ENCODE measurements around the gene MAPK12.
"Not testable (repeated sequence)": the region's sequence is repeated elsewhere in the genome, so short reads cannot be mapped to it uniquely, and the experiment has no call there.

MAPK12 gene

DNA sequence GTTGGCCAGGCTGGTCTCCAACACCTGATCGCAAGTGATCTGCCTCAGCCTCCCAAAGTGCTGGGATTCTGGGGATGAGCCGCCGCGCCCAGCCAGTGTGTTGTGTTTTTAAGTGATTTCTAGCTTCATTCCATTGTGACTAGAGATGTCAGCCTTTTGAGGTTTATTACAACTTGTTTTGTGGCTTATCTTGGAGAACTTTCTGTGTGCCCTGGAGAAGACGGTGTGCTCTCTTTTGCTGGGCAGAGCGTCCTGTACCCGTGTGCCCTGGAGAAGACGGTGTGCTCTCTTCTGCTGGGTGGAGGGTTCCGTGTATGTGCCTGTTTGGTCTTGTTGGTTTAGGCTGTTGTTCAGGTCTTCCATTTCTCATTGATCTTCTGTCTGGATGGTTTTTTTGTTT lies 48.2 kb downstream of the MAPK12 start:
- Histone ChIP-seq H3K4me1 (ENCODE audit: control insufficient read depth, insufficient read depth, low read length) (no peaks in the 10 kb centered on the region), H3K4me3 (ENCODE audit: low read length) (no peak overlapping the region), H3K36me3 (ENCODE audit: control insufficient read depth, insufficient read depth, low read length) (peaks cover 27% of the 10 kb centered on the region), H3K27me3 (ENCODE audit: control insufficient read depth, insufficient read depth, low read length) (no peaks in the 10 kb centered on the region), H3K27ac (ENCODE audit: low read depth, low read length) (no peak overlapping the region), H3K9ac (ENCODE audit: low read length) (no peak overlapping the region)

DNA sequence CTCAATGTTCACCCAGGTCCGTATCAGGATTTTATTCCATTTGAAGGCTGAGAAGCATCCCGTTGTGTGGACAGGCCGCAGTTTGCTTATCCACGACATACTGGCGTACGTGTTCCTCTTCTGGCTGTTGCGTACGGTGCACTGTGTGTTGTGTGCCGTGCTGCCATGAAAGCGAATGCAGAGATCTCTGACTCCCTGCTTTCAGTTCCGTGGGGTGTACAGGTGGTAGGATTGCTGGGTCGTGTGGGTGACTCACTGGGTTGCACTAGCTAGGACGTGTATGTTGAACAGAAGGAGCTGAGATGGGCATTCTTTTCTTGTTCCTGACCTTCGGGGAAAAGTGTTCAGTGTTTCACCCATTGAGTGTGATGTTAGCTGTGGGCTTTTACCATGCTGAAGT lies 50.3 kb downstream of the MAPK12 start:
- Histone ChIP-seq H3K27ac (ENCODE audit: low read depth, low read length) (no peak overlapping the region), H3K9ac (ENCODE audit: low read length) (no peak overlapping the region), H3K4me3 (ENCODE audit: low read length) (no peak overlapping the region), H3K4me1 (ENCODE audit: control insufficient read depth, insufficient read depth, low read length) (no peaks in the 10 kb centered on the region), H3K27me3 (ENCODE audit: control insufficient read depth, insufficient read depth, low read length) (no peaks in the 10 kb centered on the region), H3K36me3 (ENCODE audit: control insufficient read depth, insufficient read depth, low read length) (peaks cover 21% of the 10 kb centered on the region)

DNA sequence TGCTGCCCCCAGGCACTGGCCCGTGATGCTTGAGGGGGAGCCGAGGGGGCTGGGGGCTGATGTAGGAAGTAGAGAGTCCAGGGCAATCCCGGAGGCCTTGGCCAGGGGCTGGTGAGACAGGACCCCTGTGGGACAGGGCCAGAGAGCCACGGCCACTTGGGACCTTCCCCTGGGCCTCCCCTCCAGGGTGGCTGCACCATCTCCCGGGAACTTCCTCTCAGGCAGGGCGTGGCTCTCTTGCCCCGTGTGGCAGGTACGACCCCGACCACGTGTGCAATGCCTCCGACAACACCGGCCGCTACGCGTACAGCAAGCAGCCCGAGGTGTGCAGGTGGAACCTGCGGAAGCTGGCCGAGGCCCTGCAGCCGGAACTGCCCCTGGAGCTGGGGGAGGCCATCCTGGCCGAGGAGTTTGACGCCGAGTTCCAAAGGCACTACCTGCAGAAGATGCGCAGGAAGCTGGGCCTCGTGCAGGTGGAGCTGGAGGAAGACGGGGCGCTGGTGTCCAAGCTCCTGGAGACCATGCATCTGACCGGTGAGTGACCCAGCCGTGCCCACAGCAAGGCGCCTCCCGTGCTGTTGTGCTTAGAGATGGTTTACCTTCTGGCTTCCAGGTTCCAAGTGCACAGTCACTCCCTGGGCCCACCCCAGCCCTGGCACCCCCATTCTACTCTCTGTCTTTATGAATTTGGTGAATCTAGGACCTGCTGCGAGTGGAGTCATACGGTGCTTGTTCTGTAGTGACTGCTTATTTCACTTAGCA lies 50.9 kb downstream of the MAPK12 start:
- H3K4me3 ChIP-seq (ENCODE audit: low read length), result no peak overlapping the region
- H3K27me3 ChIP-seq (ENCODE audit: control insufficient read depth, insufficient read depth, low read length), result no peaks in the 10 kb centered on the region
- no peak overlapping the region for H3K9ac ChIP-seq (ENCODE audit: low read length)
- peaks cover 15% of the 10 kb centered on the region for H3K36me3 ChIP-seq (ENCODE audit: control insufficient read depth, insufficient read depth, low read length)
- no peaks in the 10 kb centered on the region for H3K4me1 ChIP-seq (ENCODE audit: control insufficient read depth, insufficient read depth, low read length)
- no peak overlapping the region for H3K27ac ChIP-seq (ENCODE audit: low read depth, low read length)

DNA sequence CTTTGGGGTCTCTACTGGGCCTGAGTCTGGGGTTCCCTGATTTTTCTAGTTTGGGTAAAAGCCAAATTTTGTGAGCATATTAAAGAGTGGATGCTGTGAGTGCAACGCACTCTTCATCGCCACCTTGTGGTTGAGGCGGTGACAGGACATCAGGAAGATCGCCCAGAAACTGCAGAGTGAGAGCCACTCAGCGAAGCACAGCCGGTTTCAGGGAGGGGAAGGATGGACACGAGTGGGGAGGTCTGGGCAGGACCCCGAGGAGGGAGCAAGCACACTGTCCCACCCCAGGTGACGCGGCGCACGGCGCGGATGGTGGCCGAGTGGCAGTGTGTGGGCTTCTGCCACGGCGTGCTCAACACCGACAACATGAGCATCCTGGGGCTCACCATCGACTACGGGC lies 51.6 kb downstream of the MAPK12 start:
- Histone ChIP-seq H3K9ac (ENCODE audit: low read length) (no peak overlapping the region), H3K4me3 (ENCODE audit: low read length) (no peak overlapping the region), H3K36me3 (ENCODE audit: control insufficient read depth, insufficient read depth, low read length) (peaks cover 10% of the 10 kb centered on the region), H3K27ac (ENCODE audit: low read depth, low read length) (no peak overlapping the region), H3K27me3 (ENCODE audit: control insufficient read depth, insufficient read depth, low read length) (no peaks in the 10 kb centered on the region), H3K4me1 (ENCODE audit: control insufficient read depth, insufficient read depth, low read length) (no peaks in the 10 kb centered on the region)

DNA sequence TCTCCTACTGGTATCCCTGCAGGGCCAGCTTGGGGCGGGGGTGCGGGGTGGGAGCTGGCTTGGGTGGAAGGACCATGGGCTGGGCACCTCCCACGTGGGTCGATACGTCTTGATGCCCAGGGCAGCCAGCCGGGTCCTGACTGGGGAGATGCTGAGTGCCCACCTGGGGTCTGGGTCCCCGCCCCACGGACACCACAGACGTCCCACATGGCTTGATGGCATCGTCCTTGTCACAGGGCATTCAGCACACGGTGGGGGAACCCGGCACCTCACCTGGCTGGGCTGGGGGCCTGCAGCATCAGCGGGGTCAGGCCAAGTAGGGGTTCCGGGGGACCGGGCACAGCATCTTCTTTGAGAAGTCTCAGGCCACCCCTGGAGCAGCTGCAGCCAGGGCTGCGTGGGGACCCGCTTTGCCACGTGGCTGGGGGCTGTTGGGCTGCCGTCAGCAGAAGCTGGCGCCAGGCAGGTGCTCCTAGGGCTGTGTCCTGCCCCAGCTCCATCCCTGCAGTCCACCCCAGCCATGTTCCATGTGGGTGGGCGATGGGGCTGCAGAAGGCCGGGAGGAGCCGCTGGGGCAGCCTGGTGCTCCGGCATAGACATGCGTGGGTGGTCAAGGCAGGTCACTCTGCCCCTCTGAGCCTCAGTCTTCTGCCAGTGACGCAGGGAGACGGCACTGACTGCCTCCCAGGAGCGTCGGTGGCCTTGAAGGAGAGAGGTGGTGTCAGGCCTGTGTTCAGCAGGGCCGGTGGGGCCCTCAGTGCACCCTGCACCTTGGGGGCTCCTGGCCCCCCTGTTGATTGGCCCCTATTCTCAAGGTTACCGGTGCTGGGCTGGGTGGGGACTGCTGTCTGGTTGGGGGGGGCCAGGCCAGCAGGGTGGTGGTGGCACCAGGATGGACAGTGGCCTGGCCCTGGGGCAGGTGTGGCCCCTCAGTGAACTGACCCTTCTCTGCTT lies 52.3 kb downstream of the MAPK12 start:
- Histone ChIP-seq H3K4me3 (ENCODE audit: low read length) (no peak overlapping the region), H3K9ac (ENCODE audit: low read length) (no peak overlapping the region), H3K36me3 (ENCODE audit: control insufficient read depth, insufficient read depth, low read length) (peaks cover 7% of the 10 kb centered on the region)

DNA sequence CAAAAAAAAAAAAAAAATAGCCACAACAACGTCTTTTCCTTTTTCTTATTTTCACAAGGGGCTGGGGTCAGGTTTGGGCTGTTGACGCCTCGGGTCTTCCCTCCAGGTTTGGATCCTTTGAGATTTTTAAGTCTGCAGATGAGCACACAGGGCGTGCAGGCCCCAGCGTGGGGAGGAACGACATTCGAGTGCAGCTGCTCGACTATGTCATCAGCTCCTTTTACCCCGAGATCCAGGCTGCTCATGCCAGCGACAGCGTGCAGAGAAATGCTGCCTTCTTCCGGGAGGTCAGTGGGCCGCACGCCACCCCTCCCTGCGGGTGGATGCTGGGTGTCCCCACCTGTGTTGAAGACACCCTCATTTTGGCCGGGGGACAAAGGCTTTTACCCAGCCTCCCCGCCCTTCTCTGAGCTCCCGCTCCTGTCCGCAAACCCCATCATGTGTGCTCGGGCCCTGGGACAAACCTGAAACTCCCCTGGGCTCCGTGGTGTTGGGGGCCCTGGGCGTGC lies 53.0 kb downstream of the MAPK12 start:
- H3K4me3 ChIP-seq (ENCODE audit: low read length), result no peak overlapping the region
- no peak overlapping the region for H3K27ac ChIP-seq (ENCODE audit: low read depth, low read length)
- no peaks in the 10 kb centered on the region for H3K27me3 ChIP-seq (ENCODE audit: control insufficient read depth, insufficient read depth, low read length)
- peaks cover 7% of the 10 kb centered on the region for H3K36me3 ChIP-seq (ENCODE audit: control insufficient read depth, insufficient read depth, low read length)
- H3K9ac ChIP-seq (ENCODE audit: low read length), result no peak overlapping the region
- H3K4me1 ChIP-seq (ENCODE audit: control insufficient read depth, insufficient read depth, low read length), result no peaks in the 10 kb centered on the region

More for the DNA sequence above, 52.3 kb downstream of the MAPK12 start:
- Histone ChIP-seq H3K4me1 (ENCODE audit: control insufficient read depth, insufficient read depth, low read length) (no peaks in the 10 kb centered on the region), H3K27me3 (ENCODE audit: control insufficient read depth, insufficient read depth, low read length) (no peaks in the 10 kb centered on the region), H3K27ac (ENCODE audit: low read depth, low read length) (no peak overlapping the region)

DNA sequence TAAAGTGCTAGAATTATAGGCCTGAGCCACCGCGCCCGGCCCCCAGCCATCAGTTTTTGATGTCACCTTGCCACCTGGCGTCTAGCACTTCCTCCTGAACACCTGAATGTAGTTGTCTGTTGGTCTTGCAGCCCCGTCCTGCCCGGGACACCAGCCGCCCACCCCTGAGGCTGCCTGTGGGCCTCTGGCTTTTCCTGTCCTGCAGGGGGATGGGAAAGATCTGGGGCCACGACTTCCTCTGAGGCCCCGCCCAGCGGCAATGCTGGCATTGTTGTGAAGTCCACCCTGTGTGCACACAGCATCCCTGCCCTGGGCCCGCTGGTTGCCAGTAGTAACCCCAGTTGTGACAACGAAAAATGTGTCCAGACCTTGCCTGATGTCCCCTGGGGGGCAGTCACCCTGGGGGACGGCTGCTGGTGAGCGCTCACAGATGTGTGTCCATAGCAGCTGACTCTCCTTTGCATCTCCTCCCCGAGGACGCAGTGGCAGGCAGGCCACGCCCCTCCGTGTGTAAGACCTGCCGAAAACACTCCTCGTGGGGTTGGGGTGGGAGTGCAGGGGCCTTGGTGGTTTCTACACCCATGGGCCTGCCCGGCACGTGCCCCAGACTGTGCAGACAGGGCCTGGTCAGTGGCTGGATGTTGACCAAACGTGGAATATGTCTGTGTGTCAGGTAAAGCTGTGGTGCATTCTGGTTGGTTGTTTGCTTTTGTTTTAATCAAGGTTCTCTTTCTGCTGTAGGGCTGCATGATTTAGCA lies 53.9 kb downstream of the MAPK12 start:
- H3K9ac ChIP-seq (ENCODE audit: low read length), result no peak overlapping the region
- no peak overlapping the region for H3K27ac ChIP-seq (ENCODE audit: low read depth, low read length)
- peaks cover 7% of the 10 kb centered on the region for H3K36me3 ChIP-seq (ENCODE audit: control insufficient read depth, insufficient read depth, low read length)
- no peaks in the 10 kb centered on the region for H3K27me3 ChIP-seq (ENCODE audit: control insufficient read depth, insufficient read depth, low read length)
- H3K4me1 ChIP-seq (ENCODE audit: control insufficient read depth, insufficient read depth, low read length), result no peaks in the 10 kb centered on the region
- H3K4me3 ChIP-seq (ENCODE audit: low read length), result no peak overlapping the region

DNA sequence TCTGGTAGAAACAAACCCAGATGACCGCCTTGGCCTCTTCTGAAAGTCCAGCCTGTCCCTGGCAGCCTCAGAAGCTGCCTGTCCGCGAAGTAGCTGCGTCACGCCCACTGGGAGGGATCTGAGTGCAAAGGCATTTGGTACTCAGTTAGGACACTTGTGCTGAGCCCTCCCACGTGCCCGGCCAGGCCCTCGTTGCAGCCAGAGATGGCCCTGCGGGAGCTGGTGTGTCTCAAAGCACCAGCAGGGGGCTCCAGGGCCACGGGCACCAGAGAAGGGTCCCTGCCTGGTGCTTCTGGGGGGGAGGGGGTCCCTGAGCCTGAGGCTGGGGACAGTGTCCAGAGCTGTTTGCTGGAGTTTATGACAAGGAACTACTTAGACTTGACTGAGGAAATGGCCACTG lies 54.9 kb downstream of the MAPK12 start:
- no peak overlapping the region for H3K9ac ChIP-seq (ENCODE audit: low read length)
- peaks cover 7% of the 10 kb centered on the region for H3K36me3 ChIP-seq (ENCODE audit: control insufficient read depth, insufficient read depth, low read length)
- no peak overlapping the region for H3K4me3 ChIP-seq (ENCODE audit: low read length)
- no peaks in the 10 kb centered on the region for H3K27me3 ChIP-seq (ENCODE audit: control insufficient read depth, insufficient read depth, low read length)
- H3K27ac ChIP-seq (ENCODE audit: low read depth, low read length), result no peak overlapping the region
- peaks cover 6% of the 10 kb centered on the region for H3K4me1 ChIP-seq (ENCODE audit: control insufficient read depth, insufficient read depth, low read length)

DNA sequence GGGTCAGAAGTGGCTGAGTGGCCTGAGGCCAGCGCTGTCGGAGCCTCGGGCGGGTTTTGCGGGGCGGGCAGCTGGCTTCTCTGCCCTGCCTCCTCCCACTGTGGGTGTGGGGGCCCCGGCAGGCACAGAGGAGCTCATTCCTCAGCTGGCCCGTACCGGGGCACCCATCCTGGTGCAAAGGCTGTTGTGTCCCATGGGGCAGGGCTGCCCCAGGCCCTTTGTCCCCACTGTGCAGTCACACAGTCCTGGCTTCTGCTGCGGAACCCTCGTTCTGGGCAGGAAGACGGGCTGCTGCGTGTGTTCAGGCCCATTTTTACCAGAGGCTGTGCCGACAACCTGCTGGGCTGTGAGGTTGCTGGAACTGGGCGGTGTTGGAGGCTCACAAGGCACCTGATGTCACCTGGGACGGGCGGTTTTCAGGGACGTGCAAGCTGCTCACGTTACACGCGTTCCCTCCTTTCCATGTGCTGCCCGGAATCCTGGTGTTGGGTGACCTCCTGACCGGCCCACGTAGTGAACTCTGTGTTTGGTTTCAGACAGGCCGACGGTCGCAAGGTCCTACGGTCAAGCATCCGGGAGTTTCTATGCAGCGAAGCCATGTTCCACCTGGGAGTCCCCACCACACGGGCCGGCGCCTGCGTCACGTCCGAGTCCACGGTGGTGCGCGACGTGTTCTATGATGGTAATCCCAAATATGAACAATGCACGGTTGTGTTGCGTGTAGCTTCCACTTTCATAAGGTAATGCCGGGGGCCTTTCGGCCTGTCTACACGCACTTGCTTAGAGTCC lies 55.5 kb downstream of the MAPK12 start:
- no peak overlapping the region for H3K4me3 ChIP-seq (ENCODE audit: low read length)
- H3K36me3 ChIP-seq (ENCODE audit: control insufficient read depth, insufficient read depth, low read length), result peaks cover 4% of the 10 kb centered on the region
- no peaks in the 10 kb centered on the region for H3K27me3 ChIP-seq (ENCODE audit: control insufficient read depth, insufficient read depth, low read length)
- peaks cover 6% of the 10 kb centered on the region for H3K4me1 ChIP-seq (ENCODE audit: control insufficient read depth, insufficient read depth, low read length)
- H3K27ac ChIP-seq (ENCODE audit: low read depth, low read length), result no peak overlapping the region
- H3K9ac ChIP-seq (ENCODE audit: low read length), result no peak overlapping the region

DNA sequence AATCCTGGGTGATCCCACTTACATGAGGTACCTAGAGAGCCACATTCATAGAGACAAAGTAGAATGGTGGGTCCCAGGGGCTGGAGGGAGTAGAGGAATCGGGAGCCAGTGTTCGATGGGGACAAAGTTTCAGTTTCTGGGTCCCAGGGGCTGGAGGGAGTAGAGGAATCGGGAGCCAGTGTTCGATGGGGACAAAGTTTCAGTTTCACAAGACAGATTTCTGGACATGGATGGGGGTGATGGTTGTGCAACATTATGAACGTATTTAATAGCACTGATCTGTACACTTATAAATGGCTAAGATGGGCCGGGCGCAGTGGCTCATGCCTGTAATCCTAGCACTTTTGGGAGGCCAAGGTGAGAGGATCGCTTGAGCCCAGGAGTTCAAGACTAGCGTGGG lies 56.5 kb downstream of the MAPK12 start:
- H3K4me1 ChIP-seq (ENCODE audit: control insufficient read depth, insufficient read depth, low read length); H3K27ac ChIP-seq (ENCODE audit: low read depth, low read length); H3K27me3 ChIP-seq (ENCODE audit: control insufficient read depth, insufficient read depth, low read length); H3K36me3 ChIP-seq (ENCODE audit: control insufficient read depth, insufficient read depth, low read length); H3K9ac ChIP-seq (ENCODE audit: low read length); H3K4me3 ChIP-seq (ENCODE audit: low read length): not testable (repeated sequence)

DNA sequence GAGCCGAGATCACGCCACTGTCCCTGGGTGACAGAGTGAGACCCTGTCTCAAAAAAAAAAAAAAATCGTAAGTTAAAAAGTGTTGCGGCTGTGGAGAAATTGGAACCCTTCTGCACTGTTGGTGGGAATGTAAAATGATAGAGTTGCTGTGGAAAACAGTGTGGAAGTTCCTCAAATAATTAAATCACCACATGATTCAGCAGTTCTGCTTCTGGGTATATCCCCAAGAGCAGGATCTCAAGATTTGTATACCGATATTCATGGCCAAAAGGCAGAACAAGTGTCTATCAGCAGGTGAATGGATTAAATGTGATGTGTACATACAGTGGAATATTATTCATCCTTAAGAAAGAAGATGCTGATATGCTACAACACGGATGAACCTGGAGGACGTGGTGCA lies 56.9 kb downstream of the MAPK12 start:
- peaks cover 11% of the 10 kb centered on the region for H3K4me1 ChIP-seq (ENCODE audit: control insufficient read depth, insufficient read depth, low read length)
- no peak overlapping the region for H3K4me3 ChIP-seq (ENCODE audit: low read length)
- peaks cover 4% of the 10 kb centered on the region for H3K36me3 ChIP-seq (ENCODE audit: control insufficient read depth, insufficient read depth, low read length)
- no peak overlapping the region for H3K27ac ChIP-seq (ENCODE audit: low read depth, low read length)
- H3K9ac ChIP-seq (ENCODE audit: low read length), result no peak overlapping the region
- H3K27me3 ChIP-seq (ENCODE audit: control insufficient read depth, insufficient read depth, low read length), result no peaks in the 10 kb centered on the region

Measured in rectal smooth muscle tissue (tissue), 1 donor.